CD14-positive monocyte (primary cell): ENCODE results near the gene MMP24. TPM values are rescaled to one million over a fixed set of nuclear protein-coding genes. Genes with fewer than 3 reads are reported as not detected.
"Not testable (repeated sequence)": the region's sequence is repeated elsewhere in the genome, so short reads cannot be mapped to it uniquely, and the experiment has no call there.

Source experiments
- DNase-seq, 3 donors: peaks; one replicate each; pipeline ENCODE4 v3.0.0-alpha.2; 2011 to 2022
- H2AFZ ChIP-seq: 2 replicates; pipeline ENCODE4 v1.6.0; 2012; ENCODE audit warnings: mild to moderate bottlenecking, low read depth, low read length, inconsistent platforms; ENCODE audit not compliant: insufficient read depth, poor library complexity, severe bottlenecking
- H3K27ac ChIP-seq, 2 donors: 1 replicate in 1 of 2; 2 replicates in 1 of 2; pipeline ENCODE4 v1.5.1; 2012 to 2013; ENCODE audit warnings: low read length in 2 of 2, control low read depth in 1 of 2, inconsistent platforms in 1 of 2, low read depth in 1 of 2, mild to moderate bottlenecking in 1 of 2
- H3K27me3 ChIP-seq, 2 donors: one replicate each; pipeline versions ENCODE4 v1.6.0 to v1.6.1; 2011 to 2013; ENCODE audit warnings: low read length in 2 of 2; ENCODE audit not compliant: control insufficient read depth in 2 of 2, insufficient read depth in 2 of 2
- H3K36me3 ChIP-seq, 2 donors: replicated peaks in 1 of 2; 1 replicate in 1 of 2; 2 replicates in 1 of 2; pipeline versions ENCODE4 v1.5.1 to v1.6.1; 2012 to 2013; ENCODE audit warnings: low read length in 2 of 2, control low read depth in 1 of 2, inconsistent platforms in 1 of 2, mild to moderate bottlenecking in 1 of 2; ENCODE audit not compliant: insufficient read depth in 2 of 2, control insufficient read depth in 1 of 2
- H3K4me1 ChIP-seq, 2 donors: 1 replicate in 1 of 2; 2 replicates in 1 of 2; pipeline versions ENCODE4 v1.5.1 to v1.6.1; 2012 to 2013; ENCODE audit warnings: low read length in 2 of 2, control low read depth in 1 of 2, inconsistent platforms in 1 of 2, mild to moderate bottlenecking in 1 of 2, moderate library complexity in 1 of 2; ENCODE audit not compliant: insufficient read depth in 2 of 2, control insufficient read depth in 1 of 2
- H3K4me2 ChIP-seq: replicated peaks from 2 replicates; pipeline ENCODE3; 2012; ENCODE audit warnings: low read length, moderate library complexity, mild to moderate bottlenecking; ENCODE audit not compliant: poor library complexity, severe bottlenecking; ENCODE audit errors: extremely low read depth
- H3K4me3 ChIP-seq, 3 experiments: fragments of 200-600 bp in 1 of 3; sonication (generic) in 1 of 3; replicated peaks in 1 of 3; 1 replicate in 2 of 3; 2 replicates in 1 of 3; pipeline ENCODE4 v1.5.1; 2011 to 2013; ENCODE audit warnings: low read length in 3 of 3, mild to moderate bottlenecking in 3 of 3, control low read depth in 2 of 3, low read depth in 2 of 3, inconsistent platforms in 1 of 3, moderate library complexity in 1 of 3
- H3K79me2 ChIP-seq: 2 replicates; pipeline ENCODE4 v1.6.0; 2012; ENCODE audit warnings: mild to moderate bottlenecking, control low read depth, inconsistent platforms, low read length, moderate library complexity; ENCODE audit not compliant: insufficient read depth
- H3K9ac ChIP-seq: 2 replicates; pipeline ENCODE4 v1.6.0; 2017; ENCODE audit warnings: low read length, mild to moderate bottlenecking; ENCODE audit not compliant: insufficient read depth, poor library complexity, severe bottlenecking
- H3K9me3 ChIP-seq, 2 donors: replicated peaks in 1 of 2; 1 replicate in 1 of 2; 2 replicates in 1 of 2; pipeline versions ENCODE4 v1.5.1 to v1.6.1; 2012 to 2013; ENCODE audit warnings: low read length in 2 of 2, control low read depth in 1 of 2; ENCODE audit not compliant: control insufficient read depth in 1 of 2, insufficient read depth in 1 of 2
- H4K20me1 ChIP-seq: 2 replicates; pipeline ENCODE4 v1.6.0; 2012; ENCODE audit warnings: mild to moderate bottlenecking, low read length, control low read depth, moderate library complexity; ENCODE audit not compliant: insufficient read depth
- H3K27ac Mint-ChIP-seq, 7 donors: one replicate each; pipeline ENCODE4 v1.8.0; 2020; ENCODE audit warnings: mild to moderate bottlenecking in 7 of 7, mixed read lengths in 7 of 7, moderate library complexity in 6 of 7, inconsistent platforms in 2 of 7
- H3K27me3 Mint-ChIP-seq, 3 donors: one replicate each; pipeline ENCODE4 v1.8.0; 2021 to 2022; ENCODE audit warnings: low read depth in 3 of 3, mild to moderate bottlenecking in 3 of 3, mixed read lengths in 3 of 3, moderate library complexity in 3 of 3, inconsistent platforms in 1 of 3
- H3K36me3 Mint-ChIP-seq, 2 donors: one replicate each; pipeline ENCODE4 v1.8.0; 2020; ENCODE audit warnings: mixed read lengths in 2 of 2, inconsistent platforms in 1 of 2, mild to moderate bottlenecking in 1 of 2
- H3K4me1 Mint-ChIP-seq: one replicate; pipeline ENCODE4 v1.8.0; 2020; ENCODE audit warnings: mild to moderate bottlenecking, mixed read lengths
- H3K4me3 Mint-ChIP-seq, 2 donors: one replicate each; pipeline ENCODE4 v1.8.0; 2020; ENCODE audit warnings: mild to moderate bottlenecking in 2 of 2, mixed read lengths in 2 of 2, moderate library complexity in 1 of 2
- H3K9me3 Mint-ChIP-seq, 7 donors: one replicate each; pipeline ENCODE4 v1.8.0; 2020 to 2022; ENCODE audit warnings: mixed read lengths in 7 of 7, mild to moderate bottlenecking in 6 of 7, moderate library complexity in 6 of 7, inconsistent platforms in 2 of 7
- WGBS: methylation state at CpG from one replicate; pipeline ENCODE4 v1.1.5; 2013; ENCODE audit warnings: missing lambda C conversion rate; ENCODE audit not compliant: insufficient coverage; 5-methylcytosine and 5-hydroxymethylcytosine counted together
- intact Hi-C, 2 donors: fragments of 100-400 bp; cut with micrococcal nuclease; formaldehyde crosslinking; loops; one replicate each; pipeline versions ENCODE4 v1.15.0 to v1.15.1; 2023
- polyA plus RNA-seq, 3 donors: library from polyadenylated mRNA; depleted of rRNA in 1 of 3; unstranded in 2 of 3; stranded (reverse) in 1 of 3; fragments of 300-500 nt in 2 of 3; fragments of >200 nt in 1 of 3; fragmentation: Illumina TruSeq in 2 of 3; gene quantifications; 1 replicate in 2 of 3; 2 replicates in 1 of 3; pipeline ENCODE4 v1.2.3, GENCODE V29; 2012 to 2021
- TF ChIP-seq, protein P1 (sequence below): fragments of 200-600 bp; IDR thresholded peaks from one replicate; pipeline ENCODE4 v1.8.0; 2022; ENCODE audit warnings: antibody characterized with exemption, mild to moderate bottlenecking

Gene MMP24
- polyA plus RNA-seq, 3 donors: 0.14 TPM; not detected in 2

DNA sequence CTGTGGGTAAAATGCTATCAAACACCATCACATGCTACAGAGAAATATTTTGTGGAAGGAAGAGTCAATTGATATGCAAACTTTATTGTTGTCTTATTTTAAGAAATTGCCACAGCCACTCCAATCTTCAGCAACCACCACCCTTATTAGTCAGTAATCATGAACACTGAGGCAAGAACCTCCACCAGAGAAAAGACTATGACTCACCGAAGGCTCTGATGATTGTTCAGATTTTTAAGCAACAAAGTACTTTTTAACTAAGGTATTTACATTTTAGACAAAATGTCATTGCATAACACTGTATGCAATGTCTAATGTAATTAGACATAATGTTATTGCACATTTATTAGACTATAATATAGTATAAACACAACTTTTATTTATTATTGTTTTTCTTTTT lies 26.2 kb upstream of the MMP24 start:
- intact Hi-C loops: no loop called here

DNA sequence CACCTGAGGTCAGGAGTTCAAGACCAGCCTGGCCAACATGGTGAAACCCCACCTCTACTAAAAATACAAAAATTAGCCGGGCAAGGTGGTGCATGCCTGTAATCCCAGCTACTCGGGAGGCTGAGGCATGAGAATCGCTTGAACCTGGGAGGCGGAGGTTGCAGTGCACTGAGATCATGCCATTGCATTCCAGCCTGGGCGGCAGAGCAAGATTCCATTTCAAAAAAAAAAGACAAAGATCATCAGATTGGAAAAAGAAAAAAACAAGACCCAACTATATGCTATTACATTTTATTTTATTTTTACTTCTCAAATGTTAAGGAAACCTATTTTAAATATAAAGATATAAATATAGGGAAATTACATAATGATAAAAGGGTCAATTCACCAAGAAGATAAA lies 25.0 kb upstream of the MMP24 start:
- H3K36me3 ChIP-seq, H3K27me3 Mint-ChIP-seq, DNase-seq, H3K4me3 ChIP-seq, H3K27me3 ChIP-seq, H3K27ac Mint-ChIP-seq, H3K4me2 ChIP-seq, H3K27ac ChIP-seq, H4K20me1 ChIP-seq, H3K4me3 Mint-ChIP-seq, H3K4me1 ChIP-seq, H3K4me1 Mint-ChIP-seq, intact Hi-C loops, H3K79me2 ChIP-seq, H2AFZ ChIP-seq, H3K36me3 Mint-ChIP-seq, H3K9ac ChIP-seq: not testable (repeated sequence)
- peaks cover 7 to 37% (median 33%) of the 10 kb centered on the region in 7 donors for H3K9me3 Mint-ChIP-seq
- WGBS: 98% methylated on average over 4 of the region's 5 CpGs
- peaks cover 13 to 24% of the 10 kb centered on the region in 2 donors for H3K9me3 ChIP-seq

More for the DNA sequence above, 26.2 kb upstream of the MMP24 start:
- Mint-ChIP-seq H3K27ac (no peak overlapping the region), H3K9me3 (peaks cover 7 to 48% (median 44%) of the 10 kb centered on the region in 7 donors), H3K4me3 (no peak overlapping the region), H3K4me1 (no peaks in the 10 kb centered on the region), H3K36me3 (peaks cover 2 to 8% of the 10 kb centered on the region in 2 donors), H3K27me3 (peaks cover 0 to 4% (median 0%) of the 10 kb centered on the region in 3 donors)
- WGBS: no CpG with 5 or more reads among the region's 1 CpG
- Histone ChIP-seq H2AFZ (no peak overlapping the region), H3K79me2 (no peaks in the 10 kb centered on the region), H3K36me3 (no peaks in the 10 kb centered on the region), H3K9me3 (peaks cover 25 to 32% of the 10 kb centered on the region in 2 donors), H3K27me3 (no peaks in the 10 kb centered on the region), H3K27ac (no peak overlapping the region), H4K20me1 (no peaks in the 10 kb centered on the region), H3K4me2 (no peak overlapping the region), H3K4me3 (no peak overlapping the region), H3K4me1 (no peaks in the 10 kb centered on the region), H3K9ac (no peak overlapping the region)
- TF ChIP-seq, protein P1, sequence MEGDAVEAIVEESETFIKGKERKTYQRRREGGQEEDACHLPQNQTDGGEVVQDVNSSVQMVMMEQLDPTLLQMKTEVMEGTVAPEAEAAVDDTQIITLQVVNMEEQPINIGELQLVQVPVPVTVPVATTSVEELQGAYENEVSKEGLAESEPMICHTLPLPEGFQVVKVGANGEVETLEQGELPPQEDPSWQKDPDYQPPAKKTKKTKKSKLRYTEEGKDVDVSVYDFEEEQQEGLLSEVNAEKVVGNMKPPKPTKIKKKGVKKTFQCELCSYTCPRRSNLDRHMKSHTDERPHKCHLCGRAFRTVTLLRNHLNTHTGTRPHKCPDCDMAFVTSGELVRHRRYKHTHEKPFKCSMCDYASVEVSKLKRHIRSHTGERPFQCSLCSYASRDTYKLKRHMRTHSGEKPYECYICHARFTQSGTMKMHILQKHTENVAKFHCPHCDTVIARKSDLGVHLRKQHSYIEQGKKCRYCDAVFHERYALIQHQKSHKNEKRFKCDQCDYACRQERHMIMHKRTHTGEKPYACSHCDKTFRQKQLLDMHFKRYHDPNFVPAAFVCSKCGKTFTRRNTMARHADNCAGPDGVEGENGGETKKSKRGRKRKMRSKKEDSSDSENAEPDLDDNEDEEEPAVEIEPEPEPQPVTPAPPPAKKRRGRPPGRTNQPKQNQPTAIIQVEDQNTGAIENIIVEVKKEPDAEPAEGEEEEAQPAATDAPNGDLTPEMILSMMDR: no peak
- DNase-seq: peak in 1 of 3 donors; percentile 32
